ENCODE measurements around the gene MSI2.
A peak's percentile ranks its signal among the peaks of the same experiment; 100 is the strongest.

The MSI2 gene

GRCh38 chr17:57422574-57423164 is 166.3 kb downstream of the MSI2 start:
- no peak for DNase-seq

- no peak for DNase-seq
These were observed 167.2 kb downstream of the MSI2 start for GRCh38 chr17:57423541-57423940.

GRCh38 chr17:57424273-57424672 is 167.9 kb downstream of the MSI2 start:
- no peak for DNase-seq

- DNase-seq = no peak
These were observed 168.5 kb downstream of the MSI2 start for GRCh38 chr17:57424777-57425188.

GRCh38 chr17:57425431-57425830 is 169.1 kb downstream of the MSI2 start:
- no peak for DNase-seq

GRCh38 chr17:57425903-57426880 is 169.9 kb downstream of the MSI2 start:
- no peak for DNase-seq

GRCh38 chr17:57429966-57430365 is 173.6 kb downstream of the MSI2 start:
- no peak for DNase-seq

- no peak for DNase-seq
These were observed 175.1 kb downstream of the MSI2 start for GRCh38 chr17:57431415-57431814.

- no peak for DNase-seq
These were observed 176.4 kb downstream of the MSI2 start for GRCh38 chr17:57432507-57433277.

- DNase-seq = no peak
These were observed 177.1 kb downstream of the MSI2 start for GRCh38 chr17:57433452-57433851.

- DNase-seq = no peak
These were observed 178.0 kb downstream of the MSI2 start for GRCh38 chr17:57434361-57434760.

- no peak for DNase-seq
These were observed 180.2 kb downstream of the MSI2 start for GRCh38 chr17:57436565-57436964.

- no peak for DNase-seq
These were observed 181.9 kb downstream of the MSI2 start for GRCh38 chr17:57438066-57438731.

GRCh38 chr17:57439651-57440050 is 183.3 kb downstream of the MSI2 start:
- no peak for DNase-seq

GRCh38 chr17:57440522-57441269 is 184.4 kb downstream of the MSI2 start:
- DNase-seq = peak; percentile 70

- DNase-seq = no peak
These were observed 184.9 kb downstream of the MSI2 start for GRCh38 chr17:57441270-57441600.

- no peak for DNase-seq
These were observed 186.1 kb downstream of the MSI2 start for GRCh38 chr17:57442401-57442823.

GRCh38 chr17:57442914-57443571 is 186.7 kb downstream of the MSI2 start:
- no peak for DNase-seq

GRCh38 chr17:57443781-57444180 is 187.5 kb downstream of the MSI2 start:
- no peak for DNase-seq

GRCh38 chr17:57444682-57445450 is 188.5 kb downstream of the MSI2 start:
- DNase-seq = no peak

Measured in NCI-H1436 (cell line).